T-helper 9 cell (primary cell): ENCODE results near the gene ULK4.

Source experiments
- DNase-seq: peaks from one replicate; pipeline ENCODE4 v3.0.0-alpha.2; 2020

Gene ULK4

DNA sequence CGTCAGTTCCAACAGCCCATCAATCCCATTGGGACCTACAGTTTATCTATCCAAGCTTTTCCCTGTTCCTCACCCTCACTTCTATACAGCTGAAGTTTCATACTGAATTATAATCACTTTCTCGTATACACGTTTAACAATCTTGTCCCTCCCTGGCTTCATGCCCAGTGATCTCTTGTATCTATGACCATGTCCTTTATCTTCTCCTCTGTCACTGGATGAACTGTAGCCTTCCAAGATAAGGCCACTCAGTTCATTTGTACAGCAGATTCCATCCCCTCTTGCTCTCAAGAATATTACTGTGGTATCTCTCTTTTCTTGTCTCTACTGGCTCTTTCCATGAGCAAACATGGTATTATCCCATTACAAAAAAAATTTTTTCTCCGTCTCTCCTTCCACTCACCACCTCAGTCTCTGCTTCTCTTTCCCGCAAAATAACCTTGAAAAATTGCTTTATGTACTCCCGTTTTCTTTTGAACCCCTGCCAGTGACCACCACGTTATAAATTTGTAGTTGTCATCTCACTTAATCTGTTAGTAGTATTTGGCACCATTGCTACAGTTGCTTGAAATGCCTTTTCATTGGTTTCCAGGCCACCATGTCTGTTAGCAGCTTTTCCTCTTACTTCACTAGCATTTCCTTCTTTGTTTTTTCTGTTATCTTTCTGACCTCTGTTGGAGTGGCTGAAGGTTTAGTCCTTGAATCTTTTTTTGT, 753.2 kb downstream of the ULK4 start:
- no peak for DNase-seq

- DNase-seq, result no peak
These were observed 754.5 kb downstream of the ULK4 start for GRCh38 chr3:41207355-41207754.

- DNase-seq, result no peak
These were observed 756.3 kb downstream of the ULK4 start for GRCh38 chr3:41205591-41205990.

DNA sequence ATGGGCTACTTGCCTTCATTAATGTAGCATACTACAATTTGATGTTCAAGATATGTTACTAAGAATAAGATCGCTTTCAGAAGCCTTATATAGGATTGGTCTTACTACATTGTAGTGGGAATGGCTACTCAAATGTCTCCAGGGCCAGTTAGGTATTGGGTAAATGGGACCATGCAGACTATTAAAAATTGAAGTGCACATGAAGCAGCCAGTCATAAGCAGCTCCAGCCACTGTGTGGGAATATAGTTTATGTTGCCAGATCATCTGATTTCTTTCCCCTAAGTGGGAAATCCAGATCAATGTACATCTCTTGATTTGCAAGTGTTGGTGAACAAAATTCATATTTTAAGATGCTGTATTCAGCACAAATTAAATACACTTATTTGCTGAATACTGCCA, 757.5 kb downstream of the ULK4 start:
- DNase-seq, result no peak

DNA sequence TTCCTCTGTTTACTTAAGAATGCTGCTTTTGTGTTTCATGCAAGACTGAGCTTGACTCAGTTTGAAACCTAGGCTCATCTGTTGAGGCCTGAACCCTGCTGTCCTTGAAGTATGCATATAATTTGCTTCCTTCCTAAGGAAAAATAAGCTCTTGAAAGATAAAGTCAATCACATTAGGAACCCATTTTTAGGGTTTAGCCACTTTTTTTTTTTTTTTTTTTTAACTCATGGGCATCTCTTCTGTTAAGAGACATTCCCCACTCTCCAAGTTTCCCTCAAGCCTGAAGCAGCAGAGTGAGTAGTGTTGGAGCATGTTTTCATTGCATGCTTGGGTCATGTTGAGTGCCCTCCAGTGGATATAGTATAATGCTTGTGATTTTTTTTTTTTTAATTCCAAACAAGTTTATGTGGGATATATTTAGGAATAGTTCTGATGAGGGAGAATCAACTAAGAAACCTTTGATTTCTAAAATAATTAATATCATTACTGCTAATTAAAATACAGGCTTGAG, 759.0 kb downstream of the ULK4 start:
- DNase-seq, result no peak

- no peak for DNase-seq
These were observed 759.6 kb downstream of the ULK4 start for GRCh38 chr3:41202075-41202833.

- DNase-seq, result peak; percentile 3
These were observed 761.3 kb downstream of the ULK4 start for GRCh38 chr3:41200669-41201021.

GRCh38 chr3:41199866-41200668, 761.8 kb downstream of the ULK4 start:
- peak; percentile 40 for DNase-seq

GRCh38 chr3:41198950-41199865, 762.7 kb downstream of the ULK4 start, which contains the start of gene CTNNB1:
TSS of gene CTNNB1 (plus strand) at chr3:41199505. CDS start at chr3:41224069, 24,564 bp downstream.
- peak; percentile 90 for DNase-seq

GRCh38 chr3:41198526-41198925, 763.4 kb downstream of the ULK4 start:
- DNase-seq, result no peak

DNA sequence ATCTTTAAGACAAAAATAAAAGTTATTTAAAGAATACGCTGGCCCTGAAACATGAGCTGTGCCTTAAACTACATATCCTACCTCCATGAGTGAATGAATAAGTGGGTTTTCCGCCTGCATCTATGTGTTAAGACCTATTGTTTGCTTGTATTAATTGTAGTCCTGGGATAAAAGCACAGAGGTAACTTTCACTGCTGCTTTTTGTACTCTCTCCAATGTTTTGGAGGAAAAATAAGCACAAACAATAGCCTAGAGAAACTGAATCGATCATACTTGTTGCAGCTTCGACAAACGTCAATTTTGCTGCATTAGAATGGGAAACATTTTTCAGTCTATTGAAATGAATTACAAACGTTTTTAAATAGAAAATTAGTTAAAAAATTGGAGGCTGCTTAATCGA, 763.9 kb downstream of the ULK4 start:
- no peak for DNase-seq
